ENCODE data around the gene TTLL1. TPM values are rescaled to one million over a fixed set of nuclear protein-coding genes. Genes with fewer than 3 reads are reported as not detected.

TTLL1 gene
- total and polyA plus RNA-seq, 2 of the 4 experiments (the other 2 are of a cell fraction), result 10.8 to 13.2 TPM

DNA sequence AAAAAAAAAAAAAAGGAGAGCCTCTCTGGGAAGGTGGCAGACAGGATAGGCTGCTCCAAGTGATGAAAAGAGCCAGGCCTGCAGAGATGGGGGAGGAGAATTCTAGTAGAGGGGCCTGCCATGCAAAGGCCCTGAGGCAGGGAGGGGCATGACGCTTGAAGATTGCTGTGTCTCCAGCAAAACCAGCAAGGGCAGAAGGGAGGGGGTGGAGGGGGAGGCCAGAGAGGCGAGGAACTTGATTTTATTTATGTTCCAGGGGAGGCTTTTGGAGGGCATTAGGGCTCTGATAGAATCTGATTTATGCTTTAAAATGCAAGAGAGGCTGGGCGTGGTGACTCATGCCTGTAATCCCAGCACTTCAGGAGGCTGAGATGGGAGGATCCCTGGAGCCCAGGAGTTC, 57.6 kb downstream of the TTLL1 start:
- no CpG with 5 or more reads among the region's 3 CpGs for WGBS, 2 experiments (ENCODE audit: extremely low coverage in 2 of 2, insufficient read length in 1 of 2)
- H3K23ac ChIP-seq (ENCODE audit: low read depth, low read length), result no peak overlapping the region
- H3K4ac ChIP-seq (ENCODE audit: low read depth, low read length), result no peak overlapping the region
- H2AK9ac ChIP-seq (replicated peaks; ENCODE audit: low read depth, low read length, poor library complexity), result peak overlapping the region; percentile 70
- H4K8ac ChIP-seq (ENCODE audit: low read depth in 2 of 2, low read length in 2 of 2), result no peak overlapping the region
- no peaks in the 10 kb centered on the region for H3K4me1 ChIP-seq (ENCODE audit: control insufficient read depth, insufficient read depth, low read length)
- H3K18ac ChIP-seq (ENCODE audit: low read depth, low read length), result no peak overlapping the region
- H3K4me3 ChIP-seq (ENCODE audit: insufficient read depth, low read depth, low read length), result no peak overlapping the region
- no peak overlapping the region for H3K14ac ChIP-seq (replicated peaks; ENCODE audit: low read depth, low read length)
- H4K5ac ChIP-seq (ENCODE audit: low read depth, low read length), result no peak overlapping the region
- H2BK15ac ChIP-seq (ENCODE audit: low read depth, low read length), result no peak overlapping the region
- H3K9me1 ChIP-seq (ENCODE audit: insufficient read depth, low read length), result 0 out of 2 replicates have a peak, but pooled peaks cover 3% of the 10 kb centered on the region
- H2AK5ac ChIP-seq (ENCODE audit: low read depth, low read length), result no peak overlapping the region
- H4K20me1 ChIP-seq (ENCODE audit: insufficient read depth, low read length), result peaks cover 6% of the 10 kb centered on the region
- no peaks in the 10 kb centered on the region for H3K27me3 ChIP-seq (ENCODE audit: control insufficient read depth, insufficient read depth, low read length)
- no peak overlapping the region for H2BK5ac ChIP-seq (ENCODE audit: low read depth, low read length, poor library complexity, severe bottlenecking)
- no peak overlapping the region for H2BK20ac ChIP-seq (ENCODE audit: low read depth, low read length)
- H3K56ac ChIP-seq (ENCODE audit: extremely low read depth, insufficient read depth, low read length), result no peak overlapping the region
- H4K91ac ChIP-seq (ENCODE audit: insufficient read depth, low read depth, low read length), result no peak overlapping the region
- ATAC-seq (ENCODE audit: low read depth), result no peak
- no peaks in the 10 kb centered on the region for H3K36me3 ChIP-seq (ENCODE audit: control insufficient read depth, insufficient read depth, low read length)
- dilution Hi-C loops (cut with HindIII; ENCODE audit: low sequenced_read_pairs, unreplicated experiment), result no loop called here
- no peak overlapping the region for H2BK120ac ChIP-seq (ENCODE audit: low read depth, low read length)
- TF ChIP-seq FOS (IDR thresholded peaks at IDR 0.05; ENCODE audit: low read depth, low read length) (no peak), USF2 (IDR thresholded peaks at IDR 0.05; ENCODE audit: low read depth, low read length) (no peak), BHLHE40 (IDR thresholded peaks at IDR 0.05; ENCODE audit: low read depth, low read length) (no peak), ELK1 (IDR thresholded peaks at IDR 0.05; ENCODE audit: borderline replicate concordance, low read depth, low read length) (no peak), RFX5 (IDR thresholded peaks at IDR 0.05; ENCODE audit: low read depth, low read length) (no peak), SMC3 (IDR thresholded peaks at IDR 0.05; ENCODE audit: low read depth, low read length) (no peak), NFE2L2 (IDR thresholded peaks at IDR 0.05; ENCODE audit: low read depth, low read length) (no peak), MAFK (IDR thresholded peaks at IDR 0.05; ENCODE audit: low read depth, low read length) (no peak)
- intact Hi-C loops (cut with micrococcal nuclease), result no loop called here
- CTCF ChIA-PET, result no interaction called here
- BruUV-seq (replicated peaks), result no TSS peak
- no peak overlapping the region for H3K9ac ChIP-seq (ENCODE audit: low read depth, low read length)
- H3K27ac ChIP-seq (ENCODE audit: insufficient read depth, low read length), result no peak overlapping the region
- H2AFZ ChIP-seq (replicated peaks; ENCODE audit: low read length, poor library complexity), result no peak overlapping the region
- no peak overlapping the region for H3K4me2 ChIP-seq (ENCODE audit: low read depth, low read length)
- DNase-seq, result no peak
- H3K9me3 ChIP-seq (ENCODE audit: control insufficient read depth, insufficient read depth, low read length), result no peaks in the 10 kb centered on the region
- POLR2A ChIA-PET (ENCODE audit: unreplicated experiment), result interaction anchor here (0.6 kb wide), 1 partner anchor 382 kb away, joined by 5 read pairs; the partner anchor contains the start of gene CYB5R3
- H3K79me1 ChIP-seq (ENCODE audit: low read depth in 1 of 2, low read length in 2 of 2), result no peaks in the 10 kb centered on the region
- in situ Hi-C loops (cut with MboI; ENCODE audit: low sequenced_read_pairs), result no loop called here
